ENCODE measurements around the gene ARNT2.

The ARNT2 gene

GRCh38 chr15:80620141-80620540, 216.0 kb downstream of the ARNT2 start:
- H2BK15ac ChIP-seq (replicated peaks; ENCODE audit: low read depth): no peak overlapping the region
- H3K4me2 ChIP-seq (ENCODE audit: low read length): no peak overlapping the region
- H2BK5ac ChIP-seq (ENCODE audit: low read length): no peak overlapping the region
- no peak overlapping the region for H3K4me3 ChIP-seq (ENCODE audit: low read length)
- no peak overlapping the region for H3K27ac ChIP-seq (ENCODE audit: low read depth, low read length)
- H3K56ac ChIP-seq (ENCODE audit: low read length): no peak overlapping the region
- no peak overlapping the region for H2AK5ac ChIP-seq (ENCODE audit: low read length)
- H3K4ac ChIP-seq (ENCODE audit: low read depth, low read length): no peak overlapping the region
- H3K23ac ChIP-seq (ENCODE audit: low read length): no peak overlapping the region
- H3K18ac ChIP-seq (ENCODE audit: low read length): no peak overlapping the region
- H4K5ac ChIP-seq (ENCODE audit: low read length): no peak overlapping the region
- no peaks in the 10 kb centered on the region for H3K79me1 ChIP-seq (ENCODE audit: low read length)
- H3K9ac ChIP-seq (ENCODE audit: low read length): no peak overlapping the region
- no peaks in the 10 kb centered on the region for H3K27me3 ChIP-seq (ENCODE audit: insufficient read depth, low read length, poor library complexity)
- no peaks in the 10 kb centered on the region for H3K79me2 ChIP-seq (ENCODE audit: control insufficient read depth, insufficient read depth, low read length)
- H2BK120ac ChIP-seq (ENCODE audit: low read depth, low read length): no peak overlapping the region
- DNase-seq: no peak
- H3K36me3 ChIP-seq (ENCODE audit: control insufficient read depth, insufficient read depth, low read length): no peaks in the 10 kb centered on the region
- WGBS (ENCODE audit: extremely low coverage, insufficient coverage, low lambda C conversion rate): no CpG with 5 or more reads among the region's 3 CpGs
- no peak overlapping the region for H4K8ac ChIP-seq (ENCODE audit: low read depth, low read length)
- no peaks in the 10 kb centered on the region for H3K4me1 ChIP-seq (ENCODE audit: control insufficient read depth, low read depth, low read length)

GRCh38 chr15:80620931-80621330, 216.7 kb downstream of the ARNT2 start:
- Histone ChIP-seq H2BK5ac (ENCODE audit: low read length) (no peak overlapping the region), H3K9ac (ENCODE audit: low read length) (no peak overlapping the region), H3K56ac (ENCODE audit: low read length) (no peak overlapping the region), H3K79me2 (ENCODE audit: control insufficient read depth, insufficient read depth, low read length) (no peaks in the 10 kb centered on the region), H3K79me1 (ENCODE audit: low read length) (no peaks in the 10 kb centered on the region), H3K4ac (ENCODE audit: low read depth, low read length) (no peak overlapping the region), H2BK15ac (replicated peaks; ENCODE audit: low read depth) (no peak overlapping the region), H3K4me3 (ENCODE audit: low read length) (no peak overlapping the region), H3K27me3 (ENCODE audit: insufficient read depth, low read length, poor library complexity) (no peaks in the 10 kb centered on the region), H3K4me1 (ENCODE audit: control insufficient read depth, low read depth, low read length) (no peaks in the 10 kb centered on the region), H4K5ac (ENCODE audit: low read length) (no peak overlapping the region), H3K4me2 (ENCODE audit: low read length) (no peak overlapping the region), H2AK5ac (ENCODE audit: low read length) (no peak overlapping the region), H3K23ac (ENCODE audit: low read length) (no peak overlapping the region), H3K36me3 (ENCODE audit: control insufficient read depth, insufficient read depth, low read length) (no peaks in the 10 kb centered on the region), H4K8ac (ENCODE audit: low read depth, low read length) (no peak overlapping the region), H2BK120ac (ENCODE audit: low read depth, low read length) (no peak overlapping the region), H3K18ac (ENCODE audit: low read length) (no peak overlapping the region), H3K27ac (ENCODE audit: low read depth, low read length) (no peak overlapping the region)
- no CpG with 5 or more reads among the region's 5 CpGs for WGBS (ENCODE audit: extremely low coverage, insufficient coverage, low lambda C conversion rate)
- DNase-seq: no peak

DNA sequence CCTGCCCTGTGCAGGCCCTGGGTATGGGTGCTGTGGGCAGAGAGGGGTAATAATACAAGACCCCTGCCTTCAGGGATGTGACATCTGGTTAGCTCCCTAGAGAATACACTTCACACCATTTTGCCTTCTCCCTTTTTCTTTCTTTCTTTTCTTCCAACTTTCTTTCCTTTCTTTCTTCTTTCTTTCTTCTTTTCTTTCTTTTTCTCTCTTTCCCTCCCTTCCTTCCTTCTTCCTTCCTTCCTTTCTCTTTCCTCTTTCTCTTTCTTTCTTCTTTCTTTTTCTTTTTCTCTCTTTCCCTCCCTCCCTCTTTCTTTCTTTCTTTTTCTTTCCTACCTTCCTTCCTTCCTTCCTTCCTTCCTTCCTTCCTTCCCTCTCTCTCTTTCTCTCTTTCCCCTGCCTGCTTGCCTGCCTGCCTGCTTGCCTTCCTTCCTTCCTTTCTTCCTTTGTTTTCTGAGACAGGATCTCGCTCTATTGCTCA, 222.5 kb downstream of the ARNT2 start:
- H3K27ac ChIP-seq (ENCODE audit: low read depth, low read length): no peak overlapping the region
- no peaks in the 10 kb centered on the region for H3K27me3 ChIP-seq (ENCODE audit: insufficient read depth, low read length, poor library complexity)
- H3K56ac ChIP-seq (ENCODE audit: low read length): no peak overlapping the region
- no peak overlapping the region for H3K4me2 ChIP-seq (ENCODE audit: low read length)
- no peak overlapping the region for H2AK5ac ChIP-seq (ENCODE audit: low read length)
- H3K18ac ChIP-seq (ENCODE audit: low read length): no peak overlapping the region
- H3K23ac ChIP-seq (ENCODE audit: low read length): no peak overlapping the region
- H3K36me3 ChIP-seq (ENCODE audit: control insufficient read depth, insufficient read depth, low read length): no peaks in the 10 kb centered on the region
- H2BK5ac ChIP-seq (ENCODE audit: low read length): no peak overlapping the region
- no peaks in the 10 kb centered on the region for H3K4me1 ChIP-seq (ENCODE audit: control insufficient read depth, low read depth, low read length)
- no CpG with 5 or more reads among the region's 1 CpG for WGBS (ENCODE audit: extremely low coverage, insufficient coverage, low lambda C conversion rate)
- no peak overlapping the region for H4K5ac ChIP-seq (ENCODE audit: low read length)
- H3K4me3 ChIP-seq (ENCODE audit: low read length): no peak overlapping the region
- no peak for DNase-seq
- H4K8ac ChIP-seq (ENCODE audit: low read depth, low read length): no peak overlapping the region
- no peak overlapping the region for H3K4ac ChIP-seq (ENCODE audit: low read depth, low read length)
- no peak overlapping the region for H2BK120ac ChIP-seq (ENCODE audit: low read depth, low read length)
- no peaks in the 10 kb centered on the region for H3K79me1 ChIP-seq (ENCODE audit: low read length)
- no peak overlapping the region for H2BK15ac ChIP-seq (replicated peaks; ENCODE audit: low read depth)
- no peak overlapping the region for H3K9ac ChIP-seq (ENCODE audit: low read length)
- H3K79me2 ChIP-seq (ENCODE audit: control insufficient read depth, insufficient read depth, low read length): no peaks in the 10 kb centered on the region

DNA sequence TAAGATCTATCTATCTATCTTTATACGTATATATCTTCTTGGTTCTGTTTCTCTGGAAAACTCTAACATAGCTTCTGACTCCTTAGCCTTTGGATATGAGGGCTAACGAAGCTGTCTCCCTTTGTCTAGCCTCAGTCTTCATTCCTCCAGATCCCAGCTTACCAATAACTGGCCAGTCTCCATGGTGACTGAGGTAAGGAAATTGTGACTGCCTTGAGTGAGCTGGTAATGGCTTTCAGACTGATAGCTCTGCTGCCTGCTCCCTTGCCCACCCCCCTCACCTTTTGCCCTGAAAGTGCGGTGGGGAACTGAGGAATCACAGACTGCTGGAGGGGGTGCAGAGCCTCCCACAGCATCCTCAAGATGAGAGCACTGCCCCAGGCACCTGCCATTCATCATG, 225.2 kb downstream of the ARNT2 start:
- no peak overlapping the region for H3K9ac ChIP-seq (ENCODE audit: low read length)

DNA sequence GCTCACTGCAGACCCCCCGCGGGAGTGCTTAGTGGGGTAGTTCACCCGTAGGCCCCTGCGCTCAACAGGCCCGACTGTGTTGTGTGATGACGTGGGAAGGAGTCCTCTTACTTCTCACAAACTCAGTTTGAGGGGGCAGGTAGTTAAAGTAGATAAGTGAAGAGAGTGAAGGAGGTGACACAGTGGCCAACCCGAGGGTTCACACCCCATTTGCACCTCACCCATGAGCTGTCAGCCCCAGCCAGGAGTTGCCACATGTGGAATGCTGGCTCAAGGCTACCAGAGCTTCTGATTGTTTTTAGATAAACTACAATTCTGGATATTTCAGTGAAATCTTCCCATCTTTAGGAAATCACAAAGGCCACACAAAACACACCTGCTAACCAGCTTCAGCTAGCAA, 226.8 kb downstream of the ARNT2 start:
- no peak overlapping the region for H2BK15ac ChIP-seq (replicated peaks; ENCODE audit: low read depth)
- H3K4me2 ChIP-seq (ENCODE audit: low read length): no peak overlapping the region
- no peak overlapping the region for H3K9ac ChIP-seq (ENCODE audit: low read length)
- H3K18ac ChIP-seq (ENCODE audit: low read length): no peak overlapping the region
- DNase-seq: peak; percentile 62
- no peak overlapping the region for H4K8ac ChIP-seq (ENCODE audit: low read depth, low read length)
- H3K79me2 ChIP-seq (ENCODE audit: control insufficient read depth, insufficient read depth, low read length): no peaks in the 10 kb centered on the region
- no peaks in the 10 kb centered on the region for H3K4me1 ChIP-seq (ENCODE audit: control insufficient read depth, low read depth, low read length)
- H3K36me3 ChIP-seq (ENCODE audit: control insufficient read depth, insufficient read depth, low read length): no peaks in the 10 kb centered on the region
- no peak overlapping the region for H3K27ac ChIP-seq (ENCODE audit: low read depth, low read length)
- no peaks in the 10 kb centered on the region for H3K79me1 ChIP-seq (ENCODE audit: low read length)
- no peak overlapping the region for H2BK5ac ChIP-seq (ENCODE audit: low read length)
- no peaks in the 10 kb centered on the region for H3K27me3 ChIP-seq (ENCODE audit: insufficient read depth, low read length, poor library complexity)
- no peak overlapping the region for H3K23ac ChIP-seq (ENCODE audit: low read length)
- H2BK120ac ChIP-seq (ENCODE audit: low read depth, low read length): no peak overlapping the region
- WGBS (ENCODE audit: extremely low coverage, insufficient coverage, low lambda C conversion rate): no CpG with 5 or more reads among the region's 7 CpGs
- no peak overlapping the region for H3K56ac ChIP-seq (ENCODE audit: low read length)
- H3K4ac ChIP-seq (ENCODE audit: low read depth, low read length): no peak overlapping the region
- no peak overlapping the region for H2AK5ac ChIP-seq (ENCODE audit: low read length)
- H4K5ac ChIP-seq (ENCODE audit: low read length): no peak overlapping the region
- H3K4me3 ChIP-seq (ENCODE audit: low read length): no peak overlapping the region

More for the DNA sequence above, 225.2 kb downstream of the ARNT2 start:
- H3K79me1 ChIP-seq (ENCODE audit: low read length): no peaks in the 10 kb centered on the region
- no peak overlapping the region for H3K18ac ChIP-seq (ENCODE audit: low read length)
- no peak overlapping the region for H3K27ac ChIP-seq (ENCODE audit: low read depth, low read length)
- no peak overlapping the region for H4K5ac ChIP-seq (ENCODE audit: low read length)
- H3K79me2 ChIP-seq (ENCODE audit: control insufficient read depth, insufficient read depth, low read length): no peaks in the 10 kb centered on the region
- no peak overlapping the region for H3K4me2 ChIP-seq (ENCODE audit: low read length)
- H3K23ac ChIP-seq (ENCODE audit: low read length): no peak overlapping the region
- no peak overlapping the region for H2AK5ac ChIP-seq (ENCODE audit: low read length)
- H4K8ac ChIP-seq (ENCODE audit: low read depth, low read length): no peak overlapping the region
- no peak overlapping the region for H3K4me3 ChIP-seq (ENCODE audit: low read length)
- no peak overlapping the region for H2BK15ac ChIP-seq (replicated peaks; ENCODE audit: low read depth)
- no peak overlapping the region for H3K56ac ChIP-seq (ENCODE audit: low read length)
- no peak overlapping the region for H2BK120ac ChIP-seq (ENCODE audit: low read depth, low read length)
- no peaks in the 10 kb centered on the region for H3K4me1 ChIP-seq (ENCODE audit: control insufficient read depth, low read depth, low read length)
- no peaks in the 10 kb centered on the region for H3K36me3 ChIP-seq (ENCODE audit: control insufficient read depth, insufficient read depth, low read length)
- no peaks in the 10 kb centered on the region for H3K27me3 ChIP-seq (ENCODE audit: insufficient read depth, low read length, poor library complexity)
- H2BK5ac ChIP-seq (ENCODE audit: low read length): no peak overlapping the region
- no peak for DNase-seq
- no CpG with 5 or more reads among the region's 3 CpGs for WGBS (ENCODE audit: extremely low coverage, insufficient coverage, low lambda C conversion rate)
- no peak overlapping the region for H3K4ac ChIP-seq (ENCODE audit: low read depth, low read length)

DNA sequence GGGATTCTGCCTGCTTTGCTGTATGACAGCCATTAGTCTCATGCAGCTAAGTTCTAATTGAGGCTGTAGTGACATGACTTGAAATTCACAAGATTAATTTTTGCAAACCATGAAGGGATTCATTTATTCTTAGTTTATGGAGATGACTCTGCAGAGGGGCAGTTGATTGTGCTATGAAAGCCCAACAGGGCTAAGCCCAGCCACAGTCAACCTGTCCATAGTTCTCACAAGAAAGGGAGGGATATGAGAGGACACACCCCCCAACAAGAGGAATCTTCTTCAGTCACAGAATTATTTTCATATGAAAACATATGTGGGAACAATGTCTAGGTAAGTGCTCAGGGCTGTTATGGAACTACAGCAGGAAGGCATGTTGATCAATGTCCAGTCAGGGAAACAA, 229.0 kb downstream of the ARNT2 start:
- H3K56ac ChIP-seq (ENCODE audit: low read length): no peak overlapping the region
- no peak overlapping the region for H3K4ac ChIP-seq (ENCODE audit: low read depth, low read length)
- no peaks in the 10 kb centered on the region for H3K27me3 ChIP-seq (ENCODE audit: insufficient read depth, low read length, poor library complexity)
- H3K27ac ChIP-seq (ENCODE audit: low read depth, low read length): no peak overlapping the region
- no peaks in the 10 kb centered on the region for H3K36me3 ChIP-seq (ENCODE audit: control insufficient read depth, insufficient read depth, low read length)
- no peaks in the 10 kb centered on the region for H3K79me1 ChIP-seq (ENCODE audit: low read length)
- no peak overlapping the region for H3K23ac ChIP-seq (ENCODE audit: low read length)
- H4K8ac ChIP-seq (ENCODE audit: low read depth, low read length): no peak overlapping the region
- no peaks in the 10 kb centered on the region for H3K4me1 ChIP-seq (ENCODE audit: control insufficient read depth, low read depth, low read length)
- no peak for DNase-seq
- H3K9ac ChIP-seq (ENCODE audit: low read length): no peak overlapping the region
- H3K18ac ChIP-seq (ENCODE audit: low read length): no peak overlapping the region
- no peak overlapping the region for H4K5ac ChIP-seq (ENCODE audit: low read length)
- no peak overlapping the region for H3K4me3 ChIP-seq (ENCODE audit: low read length)
- no peak overlapping the region for H2AK5ac ChIP-seq (ENCODE audit: low read length)
- H3K4me2 ChIP-seq (ENCODE audit: low read length): no peak overlapping the region
- H2BK120ac ChIP-seq (ENCODE audit: low read depth, low read length): no peak overlapping the region
- no peak overlapping the region for H2BK15ac ChIP-seq (replicated peaks; ENCODE audit: low read depth)
- H3K79me2 ChIP-seq (ENCODE audit: control insufficient read depth, insufficient read depth, low read length): no peaks in the 10 kb centered on the region
- H2BK5ac ChIP-seq (ENCODE audit: low read length): no peak overlapping the region
